LoVo (cell line): ENCODE results near the gene PGBD5.
"Not testable (repeated sequence)": the region's sequence is repeated elsewhere in the genome, so short reads cannot be mapped to it uniquely, and the experiment has no call there.

Source experiments
- DNase-seq: peaks from one replicate; pipeline ENCODE4 v3.0.0-alpha.2; 2016; ENCODE audit warnings: low spot score

Gene PGBD5

GRCh38 chr1:230426246-230427093, at the start of gene PGBD5:
TSS of gene PGBD5 (minus strand) at chr1:230426332. CDS start at chr1:230425928, 404 bp downstream.
- peak; percentile 76 for DNase-seq

- DNase-seq = not testable (repeated sequence)
Observed at GRCh38 chr1:230474924-230475323, 48.8 kb upstream of the PGBD5 start.

DNA sequence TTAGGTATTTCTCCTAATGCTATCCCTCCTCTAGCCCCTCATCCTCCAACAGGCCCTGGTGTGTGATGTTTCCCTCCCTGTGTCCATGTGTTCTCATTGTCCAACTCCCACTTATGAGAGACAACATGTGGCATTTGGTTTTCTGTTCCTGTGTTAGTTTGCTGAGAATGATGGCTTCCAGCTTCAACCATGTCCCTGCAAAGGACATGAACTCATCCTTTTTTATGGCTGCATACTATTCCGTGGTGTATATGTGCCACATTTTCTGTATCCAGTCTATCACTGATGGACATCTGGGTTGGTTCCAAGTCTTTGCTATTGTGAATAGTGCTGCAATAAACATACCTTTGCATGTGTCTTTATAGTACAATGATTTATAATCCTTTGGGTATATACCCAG, 44.6 kb upstream of the PGBD5 start:
- DNase-seq = not testable (repeated sequence)

- DNase-seq = no peak
Observed at GRCh38 chr1:230469271-230469670, 43.1 kb upstream of the PGBD5 start.

GRCh38 chr1:230465691-230466090, 39.6 kb upstream of the PGBD5 start:
- no peak for DNase-seq

DNA sequence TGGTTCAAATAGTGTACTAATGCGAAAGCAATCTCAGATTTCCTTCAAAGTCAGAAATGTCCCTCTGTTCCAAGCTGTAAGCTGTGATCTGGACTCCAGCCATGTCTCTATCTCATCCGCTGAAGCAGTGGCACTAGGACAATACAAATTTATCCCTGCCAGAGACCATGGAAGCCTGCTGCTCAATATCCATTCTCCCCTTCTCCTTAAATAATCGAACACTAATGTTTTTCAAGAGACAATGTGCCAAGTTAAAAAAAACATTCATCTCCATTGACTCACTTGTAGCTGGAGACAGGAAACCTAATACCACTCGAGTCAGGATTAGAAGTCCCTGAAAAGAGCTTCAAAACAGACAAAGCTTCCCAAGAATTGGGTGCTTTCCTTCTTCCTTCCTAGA, 38.5 kb upstream of the PGBD5 start:
- DNase-seq = no peak

DNA sequence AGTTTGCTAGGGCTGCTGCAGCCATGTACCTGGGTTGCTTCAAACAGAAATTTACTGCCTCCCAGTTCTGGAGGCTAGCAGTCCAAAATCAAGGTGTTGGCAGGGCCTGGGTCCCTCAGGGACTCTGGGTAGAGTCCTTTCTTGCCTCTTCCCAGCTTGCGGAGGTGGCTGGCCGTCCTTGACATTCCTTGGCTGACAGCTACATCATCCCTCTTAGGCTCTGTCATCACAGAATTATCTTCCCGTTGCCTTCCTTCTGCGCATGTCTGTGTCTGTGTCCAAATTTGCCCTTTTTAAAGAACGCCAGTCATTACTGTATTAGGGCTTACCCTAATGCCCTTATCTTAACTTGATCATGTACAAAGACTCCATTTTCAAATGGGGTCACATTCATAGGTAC, 37.6 kb upstream of the PGBD5 start:
- no peak for DNase-seq

- no peak for DNase-seq
Observed at GRCh38 chr1:230463326-230463725, 37.2 kb upstream of the PGBD5 start.

- peak; percentile 15 for DNase-seq
Observed at GRCh38 chr1:230459465-230459864, 33.3 kb upstream of the PGBD5 start.

GRCh38 chr1:230458509-230458908, 32.4 kb upstream of the PGBD5 start:
- no peak for DNase-seq

GRCh38 chr1:230456478-230456877, 30.3 kb upstream of the PGBD5 start:
- DNase-seq = no peak

GRCh38 chr1:230455291-230455690, 29.2 kb upstream of the PGBD5 start:
- no peak for DNase-seq

- no peak for DNase-seq
Observed at GRCh38 chr1:230453377-230453776, 27.2 kb upstream of the PGBD5 start.

DNA sequence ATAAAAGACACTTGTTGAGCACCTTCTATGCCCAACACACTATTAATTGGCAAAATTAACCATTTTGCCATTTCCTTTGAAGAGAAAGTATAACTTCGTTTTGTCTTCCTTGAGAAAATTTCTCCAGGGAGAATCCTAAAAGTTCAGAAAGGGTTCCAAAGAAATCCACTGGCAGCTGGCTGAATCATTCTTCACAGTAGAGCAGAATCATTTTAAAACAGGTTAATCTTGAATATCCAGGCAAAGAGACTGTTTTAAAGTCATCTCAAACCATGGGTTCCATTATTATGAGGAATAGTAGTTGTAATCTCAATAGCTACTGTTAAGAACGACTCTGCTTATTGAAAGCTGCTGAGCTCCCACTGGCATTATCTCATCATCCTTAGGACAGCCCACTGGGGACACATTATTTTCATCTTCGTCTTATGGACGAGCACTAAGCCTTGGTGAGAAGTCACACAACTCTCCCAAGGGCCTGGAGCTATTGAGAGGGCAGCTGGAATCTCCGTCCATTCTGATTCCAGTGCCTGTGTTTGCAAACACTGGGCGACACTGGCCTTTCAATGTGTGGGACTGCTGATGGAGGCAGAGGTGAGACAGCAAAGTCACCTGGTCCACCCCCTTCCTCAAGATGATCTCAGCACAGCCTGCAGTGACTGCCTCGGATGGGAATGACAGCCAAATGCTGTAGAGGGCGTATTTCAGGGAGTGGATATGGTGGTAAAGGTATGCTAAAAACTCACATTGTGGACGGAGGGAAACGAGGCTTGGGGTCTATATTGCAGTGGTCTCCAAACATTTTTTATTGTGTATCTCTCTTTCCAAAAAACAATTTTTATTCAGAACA, 15.3 kb upstream of the PGBD5 start:
- DNase-seq = no peak

- DNase-seq = no peak
Observed at GRCh38 chr1:230435108-230435507, 9.0 kb upstream of the PGBD5 start.

GRCh38 chr1:230431527-230431926, 5.4 kb upstream of the PGBD5 start:
- DNase-seq = no peak

- no peak for DNase-seq
Observed at GRCh38 chr1:230430499-230430898, 4.4 kb upstream of the PGBD5 start.

GRCh38 chr1:230429067-230429735, 3.1 kb upstream of the PGBD5 start:
- no peak for DNase-seq

DNA sequence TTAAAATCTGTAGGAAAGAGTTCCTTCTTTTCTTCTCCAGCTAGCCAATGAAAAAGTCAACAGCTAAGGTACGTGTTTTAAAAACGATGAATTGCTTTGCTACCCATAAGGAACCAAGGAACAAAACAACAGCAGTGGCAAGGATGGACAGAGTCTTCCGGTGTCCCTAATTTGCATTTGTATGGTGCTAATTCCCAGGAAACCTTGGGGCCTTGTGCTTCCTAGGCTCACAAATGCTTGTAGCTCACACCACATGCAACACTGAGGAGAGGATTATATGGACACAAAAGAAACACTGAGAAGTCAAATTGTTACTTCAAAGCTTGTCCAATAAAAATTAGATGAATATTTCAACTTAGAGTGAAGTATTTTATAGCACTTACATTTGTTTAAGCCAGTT, 1.8 kb upstream of the PGBD5 start:
- DNase-seq = no peak

DNA sequence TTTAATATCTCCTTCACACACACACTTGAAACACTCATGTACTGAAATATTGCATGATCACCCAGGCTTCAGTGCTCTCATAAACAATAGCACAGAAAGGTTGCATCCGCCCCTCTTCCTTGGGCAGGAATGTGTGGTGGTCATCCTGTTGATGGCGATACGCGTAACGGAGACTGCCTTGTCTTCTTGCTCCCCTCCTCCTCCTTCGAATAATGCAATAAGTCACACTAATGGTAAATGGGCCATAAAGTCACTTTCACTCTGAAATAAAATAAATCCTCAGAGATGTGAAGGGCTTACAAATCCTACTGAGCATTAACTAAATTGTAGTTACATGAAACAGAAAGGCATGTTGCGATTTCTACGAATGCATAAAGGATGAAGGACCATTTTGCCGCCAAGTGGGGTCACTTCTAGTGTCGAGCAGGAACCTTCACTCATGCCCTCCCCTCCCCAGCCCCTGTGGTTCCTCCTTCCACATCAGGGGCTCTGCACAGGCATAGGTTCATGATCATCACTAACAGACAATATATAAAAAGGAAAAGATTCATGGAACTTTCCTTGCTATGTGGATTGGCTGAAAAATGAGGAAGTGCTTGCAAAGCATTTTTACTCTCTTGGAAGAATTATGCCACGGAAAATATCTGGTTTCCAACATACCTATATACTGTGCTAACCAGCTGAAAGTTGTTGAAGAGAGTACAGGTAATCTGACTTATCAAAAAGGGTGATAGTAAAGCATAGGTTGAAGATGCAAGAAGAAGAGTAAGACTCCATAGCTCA, 1.2 kb upstream of the PGBD5 start:
- no peak for DNase-seq

DNA sequence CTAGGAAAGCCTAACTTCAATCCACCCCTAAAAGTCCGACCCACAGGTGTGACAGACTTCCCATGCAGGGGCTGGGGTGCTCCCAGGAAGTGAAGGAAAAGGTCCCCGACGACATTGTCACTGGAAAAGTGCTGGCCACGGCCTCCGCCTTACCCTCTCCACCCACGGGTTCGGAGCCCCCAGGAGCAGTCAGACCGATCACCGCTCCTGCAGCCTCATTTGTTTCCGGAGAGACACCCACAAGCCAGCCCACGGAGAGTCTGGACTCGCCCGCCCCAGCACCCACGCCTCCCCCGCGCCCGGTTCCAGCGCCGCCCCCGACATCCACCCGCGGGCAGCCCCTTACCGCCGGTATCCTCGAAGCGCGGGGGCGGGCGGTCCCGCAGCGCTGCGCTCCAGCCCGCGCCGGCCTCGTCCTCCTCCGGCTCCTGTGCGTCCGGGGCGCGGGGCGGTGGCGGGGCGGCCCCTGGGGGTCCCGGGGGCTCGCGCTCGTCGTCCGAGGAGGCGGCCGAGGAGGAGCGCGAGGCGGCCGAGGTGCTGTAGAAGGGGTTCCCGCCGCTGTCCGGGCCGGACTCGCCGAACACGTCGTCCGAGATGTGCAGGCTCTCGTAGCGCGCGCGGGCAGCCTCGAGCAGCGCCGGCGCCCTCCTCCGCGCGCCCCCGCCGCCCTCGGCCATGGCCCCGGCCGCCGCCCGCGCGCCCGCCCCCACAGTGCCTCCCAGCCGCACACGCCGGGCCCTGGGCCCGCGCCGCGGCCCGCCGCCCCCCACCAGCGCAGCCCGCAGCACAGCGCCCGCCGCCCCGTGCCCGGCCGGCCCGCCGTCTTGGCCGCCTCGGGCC, 660 bp downstream of the PGBD5 start:
- no peak for DNase-seq
